Measurements from ENCODE around the gene SLC29A3. TPM values are rescaled to one million over a fixed set of nuclear protein-coding genes. Genes with fewer than 3 reads are reported as not detected.

SLC29A3 gene
- total and polyA plus RNA-seq, 2 donors = 2.5 to 5.6 TPM

DNA sequence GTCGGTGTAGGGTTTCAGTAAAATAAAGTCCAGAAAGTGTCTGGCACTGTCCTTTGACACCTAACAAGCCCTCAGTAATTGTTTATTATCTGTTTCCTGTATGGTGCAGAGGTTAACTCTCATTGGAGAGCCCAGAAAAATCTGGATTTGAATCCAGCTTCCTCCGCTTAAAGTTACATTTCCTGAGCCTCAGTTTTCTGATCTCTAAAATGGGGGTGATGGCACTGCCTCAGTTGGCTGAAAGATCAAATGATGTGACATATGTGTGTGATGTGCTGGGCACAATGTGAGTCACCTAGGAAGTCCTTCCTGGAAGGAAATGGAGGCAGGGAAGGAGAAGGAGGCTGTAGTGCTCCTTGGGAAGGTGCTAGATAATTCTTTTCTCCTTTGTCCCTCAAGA is 63.0 kb downstream of the SLC29A3 start:
- 98% methylated on average over 2 of the region's 2 CpGs for WGBS
- no peaks in the 10 kb centered on the region for H3K9me3 ChIP-seq (ENCODE audit: control insufficient read depth in 2 of 2, insufficient read depth in 1 of 2, low read length in 1 of 2)
- peaks cover 2 to 5% of the 10 kb centered on the region in 2 donors for H3K4me1 ChIP-seq (ENCODE audit: control insufficient read depth in 2 of 2, insufficient read depth in 2 of 2, low read length in 2 of 2)
- no peak overlapping the region for H3K4me3 ChIP-seq (ENCODE audit: low read length in 2 of 2)
- no peak overlapping the region for H3K27ac ChIP-seq (ENCODE audit: low read depth in 1 of 2, low read length in 1 of 2)
- H3K27me3 ChIP-seq (ENCODE audit: control insufficient read depth in 2 of 2, insufficient read depth in 1 of 2, low read length in 1 of 2) = peaks cover 0 to 2% of the 10 kb centered on the region in 2 donors
- no peaks in the 10 kb centered on the region for H3K36me3 ChIP-seq (ENCODE audit: control insufficient read depth in 2 of 2, insufficient read depth in 2 of 2, low read length in 1 of 2)
- DNase-seq (ENCODE audit: low read depth in 6 of 9, low spot score in 9 of 9) = no peak

GRCh38 chr10:71382757-71383156 is 63.7 kb downstream of the SLC29A3 start:
- Histone ChIP-seq H3K4me1 (ENCODE audit: control insufficient read depth in 2 of 2, insufficient read depth in 2 of 2, low read length in 2 of 2) (no peaks in the 10 kb centered on the region), H3K4me3 (ENCODE audit: low read length in 2 of 2) (no peak overlapping the region), H3K27ac (ENCODE audit: low read depth in 1 of 2, low read length in 1 of 2) (no peak overlapping the region), H3K9me3 (ENCODE audit: control insufficient read depth in 2 of 2, insufficient read depth in 1 of 2, low read length in 1 of 2) (no peaks in the 10 kb centered on the region), H3K36me3 (ENCODE audit: control insufficient read depth in 2 of 2, insufficient read depth in 2 of 2, low read length in 1 of 2) (no peaks in the 10 kb centered on the region), H3K27me3 (ENCODE audit: control insufficient read depth in 2 of 2, insufficient read depth in 1 of 2, low read length in 1 of 2) (no peaks in the 10 kb centered on the region)
- no peak for DNase-seq (ENCODE audit: low read depth in 6 of 9, low spot score in 9 of 9)
- WGBS = 98% methylated on average over 1 of the region's 1 CpG

DNA sequence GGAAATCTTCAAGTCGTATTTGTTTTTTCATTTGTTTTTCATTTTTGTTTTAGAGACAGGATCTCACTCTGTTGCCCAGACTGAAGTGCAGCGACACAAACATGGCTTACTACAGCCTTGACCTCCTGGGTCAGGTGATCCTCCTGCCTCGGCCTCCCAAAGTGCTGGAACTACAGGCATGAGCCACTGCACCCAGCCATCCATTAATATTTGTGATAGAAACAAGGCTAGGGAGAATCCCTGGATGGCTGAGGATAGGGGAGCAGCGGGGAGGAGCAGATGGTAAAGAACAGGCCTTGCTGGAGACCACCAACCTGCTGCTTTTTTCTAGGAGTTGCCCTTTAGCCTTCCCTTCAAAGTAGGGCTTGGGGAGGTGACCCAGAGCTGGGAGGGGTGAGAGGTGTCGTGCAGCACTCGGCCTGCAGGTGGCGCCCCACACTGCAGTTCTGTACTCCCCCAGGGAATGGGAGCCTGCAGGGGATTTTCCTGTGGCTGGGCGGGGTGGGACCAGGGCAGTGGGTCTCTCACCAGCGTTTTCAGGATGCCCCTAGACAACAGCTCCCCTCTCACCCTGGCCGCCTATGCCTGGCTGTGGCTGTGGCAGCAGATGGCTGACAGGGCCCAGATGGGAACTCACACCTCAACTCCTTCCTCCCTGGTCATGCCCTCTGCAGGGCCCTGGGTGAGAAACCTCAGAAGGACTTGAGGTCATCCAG is 65.1 kb downstream of the SLC29A3 start:
- H3K36me3 ChIP-seq (ENCODE audit: control insufficient read depth in 2 of 2, insufficient read depth in 2 of 2, low read length in 1 of 2) = no peaks in the 10 kb centered on the region
- no peaks in the 10 kb centered on the region for H3K9me3 ChIP-seq (ENCODE audit: control insufficient read depth in 2 of 2, insufficient read depth in 1 of 2, low read length in 1 of 2)
- no peak overlapping the region for H3K4me3 ChIP-seq (ENCODE audit: low read length in 2 of 2)
- no peak overlapping the region for H3K27ac ChIP-seq (ENCODE audit: low read depth in 1 of 2, low read length in 1 of 2)
- DNase-seq (ENCODE audit: low read depth in 6 of 9, low spot score in 9 of 9) = peak in 5 of 9 donors; percentile 26 to 65 (median 56)
- no peaks in the 10 kb centered on the region for H3K27me3 ChIP-seq (ENCODE audit: control insufficient read depth in 2 of 2, insufficient read depth in 1 of 2, low read length in 1 of 2)
- H3K4me1 ChIP-seq (ENCODE audit: control insufficient read depth in 2 of 2, insufficient read depth in 2 of 2, low read length in 2 of 2) = no peaks in the 10 kb centered on the region
- WGBS = 35% methylated on average over 10 of the region's 10 CpGs

DNA sequence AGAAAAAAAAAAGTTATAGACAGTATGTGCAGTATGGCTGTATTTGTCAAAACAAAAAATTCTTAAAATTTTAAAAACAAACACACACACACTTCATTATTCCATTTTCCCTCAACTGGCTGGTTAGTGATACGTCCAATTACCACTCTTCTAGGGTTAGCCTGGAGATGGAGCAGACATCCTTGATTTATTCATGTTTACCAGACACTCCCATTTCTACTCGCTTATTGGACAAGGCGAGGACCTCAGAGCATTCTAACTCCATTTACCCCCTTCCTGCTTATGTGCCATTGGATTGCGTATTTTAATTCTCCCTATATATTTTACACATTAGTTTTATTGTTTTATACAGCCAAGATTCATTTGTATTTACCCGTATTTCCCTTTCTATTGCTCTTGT is 69.1 kb downstream of the SLC29A3 start:
- peaks cover 0 to 6% of the 10 kb centered on the region in 2 donors for H3K27me3 ChIP-seq (ENCODE audit: control insufficient read depth in 2 of 2, insufficient read depth in 1 of 2, low read length in 1 of 2)
- H3K36me3 ChIP-seq (ENCODE audit: control insufficient read depth in 2 of 2, insufficient read depth in 2 of 2, low read length in 1 of 2) = no peaks in the 10 kb centered on the region
- 98% methylated on average over 5 of the region's 5 CpGs for WGBS
- no peaks in the 10 kb centered on the region for H3K9me3 ChIP-seq (ENCODE audit: control insufficient read depth in 2 of 2, insufficient read depth in 1 of 2, low read length in 1 of 2)
- H3K27ac ChIP-seq (ENCODE audit: low read depth in 1 of 2, low read length in 1 of 2) = no peak overlapping the region
- H3K4me1 ChIP-seq (ENCODE audit: control insufficient read depth in 2 of 2, insufficient read depth in 2 of 2, low read length in 2 of 2) = peaks cover 9 to 14% of the 10 kb centered on the region in 2 donors
- DNase-seq (ENCODE audit: low read depth in 6 of 9, low spot score in 9 of 9) = no peak
- H3K4me3 ChIP-seq (ENCODE audit: low read length in 2 of 2) = no peak overlapping the region

- no peaks in the 10 kb centered on the region for H3K9me3 ChIP-seq (ENCODE audit: control insufficient read depth in 2 of 2, insufficient read depth in 1 of 2, low read length in 1 of 2)
- no peak overlapping the region for H3K4me3 ChIP-seq (ENCODE audit: low read length in 2 of 2)
- DNase-seq (ENCODE audit: low read depth in 6 of 9, low spot score in 9 of 9) = no peak
- H3K36me3 ChIP-seq (ENCODE audit: control insufficient read depth in 2 of 2, insufficient read depth in 2 of 2, low read length in 1 of 2) = no peaks in the 10 kb centered on the region
- H3K4me1 ChIP-seq (ENCODE audit: control insufficient read depth in 2 of 2, insufficient read depth in 2 of 2, low read length in 2 of 2) = peaks cover 9 to 14% of the 10 kb centered on the region in 2 donors
- WGBS = 94% methylated on average over 8 of the region's 8 CpGs
- H3K27me3 ChIP-seq (ENCODE audit: control insufficient read depth in 2 of 2, insufficient read depth in 1 of 2, low read length in 1 of 2) = peaks cover 0 to 12% of the 10 kb centered on the region in 2 donors
- no peak overlapping the region for H3K27ac ChIP-seq (ENCODE audit: low read depth in 1 of 2, low read length in 1 of 2)
Measured at GRCh38 chr10:71388583-71389310, 69.7 kb downstream of the SLC29A3 start.

- WGBS = 91% methylated on average over 14 of the region's 14 CpGs
- no peak for DNase-seq (ENCODE audit: low read depth in 6 of 9, low spot score in 9 of 9)
- H3K4me1 ChIP-seq (ENCODE audit: control insufficient read depth in 2 of 2, insufficient read depth in 2 of 2, low read length in 2 of 2) = peaks cover 9 to 14% of the 10 kb centered on the region in 2 donors
- H3K4me3 ChIP-seq (ENCODE audit: low read length in 2 of 2) = no peak overlapping the region
- H3K9me3 ChIP-seq (ENCODE audit: control insufficient read depth in 2 of 2, insufficient read depth in 1 of 2, low read length in 1 of 2) = no peaks in the 10 kb centered on the region
- H3K27me3 ChIP-seq (ENCODE audit: control insufficient read depth in 2 of 2, insufficient read depth in 1 of 2, low read length in 1 of 2) = peaks cover 0 to 17% of the 10 kb centered on the region in 2 donors
- no peak overlapping the region for H3K27ac ChIP-seq (ENCODE audit: low read depth in 1 of 2, low read length in 1 of 2)
- H3K36me3 ChIP-seq (ENCODE audit: control insufficient read depth in 2 of 2, insufficient read depth in 2 of 2, low read length in 1 of 2) = no peaks in the 10 kb centered on the region
Measured at GRCh38 chr10:71389768-71390460, 70.9 kb downstream of the SLC29A3 start.

GRCh38 chr10:71390461-71390835 is 71.4 kb downstream of the SLC29A3 start:
- 5% methylated on average over 10 of the region's 10 CpGs for WGBS
- H3K4me1 ChIP-seq (ENCODE audit: control insufficient read depth in 2 of 2, insufficient read depth in 2 of 2, low read length in 2 of 2) = peaks cover 9 to 14% of the 10 kb centered on the region in 2 donors
- no peaks in the 10 kb centered on the region for H3K36me3 ChIP-seq (ENCODE audit: control insufficient read depth in 2 of 2, insufficient read depth in 2 of 2, low read length in 1 of 2)
- no peak overlapping the region for H3K27ac ChIP-seq (ENCODE audit: low read depth in 1 of 2, low read length in 1 of 2)
- no peak overlapping the region for H3K4me3 ChIP-seq (ENCODE audit: low read length in 2 of 2)
- no peaks in the 10 kb centered on the region for H3K9me3 ChIP-seq (ENCODE audit: control insufficient read depth in 2 of 2, insufficient read depth in 1 of 2, low read length in 1 of 2)
- peak in 3 of 9 donors; percentile 15 to 54 (median 15) for DNase-seq (ENCODE audit: low read depth in 6 of 9, low spot score in 9 of 9)
- peaks cover under 1 to 23% of the 10 kb centered on the region in 2 donors for H3K27me3 ChIP-seq (ENCODE audit: control insufficient read depth in 2 of 2, insufficient read depth in 1 of 2, low read length in 1 of 2)

- WGBS = 86% methylated on average over 3 of the region's 3 CpGs
- Histone ChIP-seq H3K27me3 (ENCODE audit: control insufficient read depth in 2 of 2, insufficient read depth in 1 of 2, low read length in 1 of 2) (peaks cover 7 to 29% of the 10 kb centered on the region in 2 donors), H3K27ac (ENCODE audit: low read depth in 1 of 2, low read length in 1 of 2) (no peak overlapping the region), H3K36me3 (ENCODE audit: control insufficient read depth in 2 of 2, insufficient read depth in 2 of 2, low read length in 1 of 2) (no peaks in the 10 kb centered on the region), H3K4me1 (ENCODE audit: control insufficient read depth in 2 of 2, insufficient read depth in 2 of 2, low read length in 2 of 2) (peaks cover 9 to 19% of the 10 kb centered on the region in 2 donors), H3K9me3 (ENCODE audit: control insufficient read depth in 2 of 2, insufficient read depth in 1 of 2, low read length in 1 of 2) (no peaks in the 10 kb centered on the region), H3K4me3 (ENCODE audit: low read length in 2 of 2) (no peak overlapping the region)
- DNase-seq (ENCODE audit: low read depth in 6 of 9, low spot score in 9 of 9) = no peak
Measured at GRCh38 chr10:71390921-71391690, 72.0 kb downstream of the SLC29A3 start.
